Measurements from ENCODE around the gene MED16. TPM values are rescaled to one million over a fixed set of nuclear protein-coding genes. Genes with fewer than 3 reads are reported as not detected.

MED16 gene
- total RNA-seq, 2 experiments from 2014 or later: 19.1 to 54.3 TPM

DNA sequence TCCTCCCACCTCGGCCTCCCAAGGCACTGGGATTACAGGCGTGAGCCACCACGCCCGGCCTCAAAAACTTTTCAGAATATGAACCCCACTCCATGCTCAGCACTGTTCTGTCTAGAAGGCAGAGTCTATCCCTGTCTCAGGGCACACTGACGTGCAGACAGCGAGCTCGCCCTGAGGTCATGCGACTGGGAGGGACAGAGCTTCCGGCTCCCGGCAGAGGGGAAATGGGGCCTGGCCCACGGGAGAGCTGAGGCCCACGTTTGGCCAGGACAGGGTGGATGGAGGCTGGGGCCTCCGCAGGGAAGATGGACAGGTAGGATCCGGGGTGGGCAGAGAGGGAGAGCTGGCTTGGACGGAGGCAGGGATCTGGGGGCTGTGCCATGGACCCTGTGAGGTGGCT lies 68.1 kb downstream of the MED16 start:
- intact Hi-C loops (cut with micrococcal nuclease; ENCODE audit: unreplicated experiment): no loop called here
- no peaks in the 10 kb centered on the region for H4K20me1 ChIP-seq (ENCODE audit: insufficient read depth, low read length)
- no peak overlapping the region for H3K4me2 ChIP-seq (ENCODE audit: low read length)
- no peaks in the 10 kb centered on the region for H3K9me3 ChIP-seq (ENCODE audit: low read length)
- no peaks in the 10 kb centered on the region for H3K79me2 ChIP-seq (ENCODE audit: insufficient read depth, low read depth, low read length)
- no peaks in the 10 kb centered on the region for H3K4me1 ChIP-seq (ENCODE audit: insufficient read depth, low read length, poor library complexity, severe bottlenecking)
- DNase-seq (ENCODE audit: low spot score): no peak
- no peak for TF ChIP-seq EZH2phosphoT487 (IDR thresholded peaks at IDR 0.05; ENCODE audit: borderline replicate concordance, low read depth, low read length)
- TF ChIP-seq, protein P1, sequence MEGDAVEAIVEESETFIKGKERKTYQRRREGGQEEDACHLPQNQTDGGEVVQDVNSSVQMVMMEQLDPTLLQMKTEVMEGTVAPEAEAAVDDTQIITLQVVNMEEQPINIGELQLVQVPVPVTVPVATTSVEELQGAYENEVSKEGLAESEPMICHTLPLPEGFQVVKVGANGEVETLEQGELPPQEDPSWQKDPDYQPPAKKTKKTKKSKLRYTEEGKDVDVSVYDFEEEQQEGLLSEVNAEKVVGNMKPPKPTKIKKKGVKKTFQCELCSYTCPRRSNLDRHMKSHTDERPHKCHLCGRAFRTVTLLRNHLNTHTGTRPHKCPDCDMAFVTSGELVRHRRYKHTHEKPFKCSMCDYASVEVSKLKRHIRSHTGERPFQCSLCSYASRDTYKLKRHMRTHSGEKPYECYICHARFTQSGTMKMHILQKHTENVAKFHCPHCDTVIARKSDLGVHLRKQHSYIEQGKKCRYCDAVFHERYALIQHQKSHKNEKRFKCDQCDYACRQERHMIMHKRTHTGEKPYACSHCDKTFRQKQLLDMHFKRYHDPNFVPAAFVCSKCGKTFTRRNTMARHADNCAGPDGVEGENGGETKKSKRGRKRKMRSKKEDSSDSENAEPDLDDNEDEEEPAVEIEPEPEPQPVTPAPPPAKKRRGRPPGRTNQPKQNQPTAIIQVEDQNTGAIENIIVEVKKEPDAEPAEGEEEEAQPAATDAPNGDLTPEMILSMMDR (conservative IDR thresholded peaks at IDR 0.05; ENCODE audit: low read length): no peak
- H3K9me2 ChIP-seq (ENCODE audit: insufficient read depth, low read length): no peaks in the 10 kb centered on the region
- no peak overlapping the region for H2AFZ ChIP-seq (ENCODE audit: low read length)
- no peak overlapping the region for H3K27ac ChIP-seq (ENCODE audit: low read depth, low read length, poor library complexity, severe bottlenecking)
- POLR2A ChIA-PET: no interaction called here
- no TSS peak for BruUV-seq (replicated peaks)
- H3K4me3 ChIP-seq (ENCODE audit: low read depth, low read length, poor library complexity, severe bottlenecking): no peak overlapping the region
- CTCF ChIA-PET (ENCODE audit: unreplicated experiment): no interaction called here
- no peaks in the 10 kb centered on the region for H3K36me3 ChIP-seq (ENCODE audit: insufficient read depth, low read length)

DNA sequence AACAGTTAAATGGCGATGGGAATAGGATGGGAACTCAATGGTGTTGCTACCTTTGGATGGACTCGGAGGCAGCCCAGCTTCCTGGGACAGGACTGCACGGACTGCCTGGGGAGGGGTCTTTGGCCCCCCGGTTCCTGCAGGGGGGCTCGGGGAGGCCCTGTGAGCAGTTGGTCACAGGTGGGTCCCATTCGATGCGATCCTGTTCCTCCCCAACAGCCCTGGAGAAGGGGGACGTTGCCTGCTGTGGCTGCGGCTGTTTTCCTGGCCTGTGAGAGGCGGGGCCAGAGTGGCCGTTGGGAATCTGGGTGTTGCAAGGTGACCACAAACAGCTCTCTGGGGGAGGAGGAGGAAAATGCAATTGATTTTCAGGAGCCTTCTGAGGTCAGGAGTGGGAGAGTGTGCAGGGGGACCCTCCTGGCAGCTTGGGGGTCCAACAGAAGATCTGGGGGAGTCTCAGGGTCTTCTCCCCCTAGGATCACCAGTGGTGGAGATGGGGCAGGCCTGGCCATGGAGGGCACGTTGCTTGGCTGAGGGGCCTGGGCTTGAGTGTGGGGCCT lies 69.3 kb downstream of the MED16 start:
- CTCF ChIA-PET (ENCODE audit: unreplicated experiment): no interaction called here
- Histone ChIP-seq H4K20me1 (ENCODE audit: insufficient read depth, low read length) (no peaks in the 10 kb centered on the region), H3K36me3 (ENCODE audit: insufficient read depth, low read length) (no peaks in the 10 kb centered on the region), H3K9me3 (ENCODE audit: low read length) (no peaks in the 10 kb centered on the region), H3K27ac (ENCODE audit: low read depth, low read length, poor library complexity, severe bottlenecking) (no peak overlapping the region), H2AFZ (ENCODE audit: low read length) (no peak overlapping the region), H3K4me3 (ENCODE audit: low read depth, low read length, poor library complexity, severe bottlenecking) (no peak overlapping the region), H3K9me2 (ENCODE audit: insufficient read depth, low read length) (no peaks in the 10 kb centered on the region), H3K79me2 (ENCODE audit: insufficient read depth, low read depth, low read length) (no peaks in the 10 kb centered on the region), H3K4me2 (ENCODE audit: low read length) (no peak overlapping the region), H3K4me1 (ENCODE audit: insufficient read depth, low read length, poor library complexity, severe bottlenecking) (no peaks in the 10 kb centered on the region)
- intact Hi-C loops (cut with micrococcal nuclease; ENCODE audit: unreplicated experiment): no loop called here
- no TSS peak for BruUV-seq (replicated peaks)
- POLR2A ChIA-PET: no interaction called here
- DNase-seq (ENCODE audit: low spot score): no peak
- no peak for TF ChIP-seq EZH2phosphoT487 (IDR thresholded peaks at IDR 0.05; ENCODE audit: borderline replicate concordance, low read depth, low read length)
- TF ChIP-seq, protein P1 (conservative IDR thresholded peaks at IDR 0.05; ENCODE audit: low read length): no peak

DNA sequence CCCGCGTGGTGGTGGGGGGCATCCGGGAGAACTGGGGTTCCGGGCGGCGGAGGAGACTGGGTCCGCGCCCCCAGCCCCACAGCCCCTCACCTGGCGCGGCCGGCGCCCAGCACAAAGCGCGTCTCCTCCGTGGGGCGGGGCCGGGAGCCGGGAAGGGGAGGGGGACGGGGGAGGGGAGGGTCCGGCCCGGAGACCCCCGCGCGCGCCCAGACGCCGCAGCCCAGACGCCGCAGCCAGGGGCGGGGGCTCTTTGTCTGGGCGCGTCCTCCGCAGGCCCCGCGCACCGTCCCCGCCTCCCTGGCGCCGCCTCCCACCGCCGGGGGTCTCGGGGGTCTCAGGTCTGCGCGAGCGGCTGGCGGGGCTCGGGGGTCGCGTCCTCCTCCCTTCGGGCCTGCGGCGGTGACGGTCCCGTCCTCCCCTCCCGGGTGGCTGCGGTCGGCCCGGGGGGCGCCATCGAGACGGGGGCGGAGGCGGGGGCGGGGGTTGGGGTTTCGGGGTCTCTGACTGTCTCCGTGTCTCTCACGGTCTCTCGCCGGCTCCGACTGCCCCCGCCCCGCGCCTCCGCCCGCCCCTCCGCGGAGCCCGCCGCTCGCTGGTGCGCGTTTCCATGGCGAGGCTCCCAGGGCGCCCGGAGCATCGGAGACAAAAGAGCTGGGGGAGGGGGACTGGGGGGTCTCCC lies 71.0 kb downstream of the MED16 start, which contains the start of gene PLPPR3:
Gene PLPPR3 (minus strand): TSS at position 131 of the 679 bp plus-strand sequence. CDS start 396 bp downstream, outside the sequence.
- intact Hi-C loops (cut with micrococcal nuclease; ENCODE audit: unreplicated experiment): no loop called here
- no peaks in the 10 kb centered on the region for H4K20me1 ChIP-seq (ENCODE audit: insufficient read depth, low read length)
- ChIA-PET POLR2A (no interaction called here), CTCF (ENCODE audit: unreplicated experiment) (no interaction called here)
- BruUV-seq (replicated peaks): no TSS peak
- H3K4me3 ChIP-seq (ENCODE audit: low read depth, low read length, poor library complexity, severe bottlenecking): no peak within 1 kb of the TSS
- no peak for DNase-seq (ENCODE audit: low spot score)
- no peak for TF ChIP-seq EZH2phosphoT487 (IDR thresholded peaks at IDR 0.05; ENCODE audit: borderline replicate concordance, low read depth, low read length)
- TF ChIP-seq, protein P1 (conservative IDR thresholded peaks at IDR 0.05; ENCODE audit: low read length): no peak
- no peak within 1 kb of the TSS for H2AFZ ChIP-seq (ENCODE audit: low read length)
- H3K4me1 ChIP-seq (ENCODE audit: insufficient read depth, low read length, poor library complexity, severe bottlenecking): no peaks in the 10 kb centered on the region
- H3K79me2 ChIP-seq (ENCODE audit: insufficient read depth, low read depth, low read length): no peaks in the 10 kb centered on the region
- no peaks in the 10 kb centered on the region for H3K9me2 ChIP-seq (ENCODE audit: insufficient read depth, low read length)
- no peak within 1 kb of the TSS for H3K27ac ChIP-seq (ENCODE audit: low read depth, low read length, poor library complexity, severe bottlenecking)
- H3K4me2 ChIP-seq (ENCODE audit: low read length): no peak within 1 kb of the TSS
- H3K9me3 ChIP-seq (ENCODE audit: low read length): no peaks in the 10 kb centered on the region
- H3K36me3 ChIP-seq (ENCODE audit: insufficient read depth, low read length): 0 out of 2 replicates have a peak, but pooled peaks cover 5% of the 10 kb centered on the region
